SKM-1 treated with dmso at 0.1 percent for 144 hours (cell line): ENCODE results near the gene MOB1B.
"Not testable (repeated sequence)": the region's sequence is repeated elsewhere in the genome, so short reads cannot be mapped to it uniquely, and the experiment has no call there.

Experiments used
- DNase-seq: peaks from one replicate; lab custom pipeline; 2025; ENCODE audit not compliant: unreplicated experiment; lab: John Stamatoyannopoulos, UW

The MOB1B gene

DNA sequence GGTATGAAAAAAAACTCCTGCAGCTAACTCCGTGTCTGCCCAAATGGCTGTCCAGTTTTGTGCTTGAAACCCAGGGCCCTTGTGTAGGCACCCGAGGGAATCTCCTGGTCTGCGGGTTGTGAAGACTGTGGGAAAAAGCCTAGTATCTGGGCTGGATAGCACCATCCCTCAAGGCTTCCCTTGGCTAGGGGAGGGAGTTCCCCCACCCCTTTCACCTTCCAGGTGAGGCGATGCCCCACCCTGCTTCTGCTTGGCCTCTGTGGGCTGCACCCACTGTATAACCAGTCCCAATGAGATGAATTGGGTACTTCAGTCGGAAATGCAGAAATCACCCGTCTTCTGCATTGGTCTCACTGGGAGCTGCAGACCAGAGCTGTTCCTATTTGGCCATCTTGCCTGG lies 102.9 kb downstream of the MOB1B start:
- not testable (repeated sequence) for DNase-seq

DNA sequence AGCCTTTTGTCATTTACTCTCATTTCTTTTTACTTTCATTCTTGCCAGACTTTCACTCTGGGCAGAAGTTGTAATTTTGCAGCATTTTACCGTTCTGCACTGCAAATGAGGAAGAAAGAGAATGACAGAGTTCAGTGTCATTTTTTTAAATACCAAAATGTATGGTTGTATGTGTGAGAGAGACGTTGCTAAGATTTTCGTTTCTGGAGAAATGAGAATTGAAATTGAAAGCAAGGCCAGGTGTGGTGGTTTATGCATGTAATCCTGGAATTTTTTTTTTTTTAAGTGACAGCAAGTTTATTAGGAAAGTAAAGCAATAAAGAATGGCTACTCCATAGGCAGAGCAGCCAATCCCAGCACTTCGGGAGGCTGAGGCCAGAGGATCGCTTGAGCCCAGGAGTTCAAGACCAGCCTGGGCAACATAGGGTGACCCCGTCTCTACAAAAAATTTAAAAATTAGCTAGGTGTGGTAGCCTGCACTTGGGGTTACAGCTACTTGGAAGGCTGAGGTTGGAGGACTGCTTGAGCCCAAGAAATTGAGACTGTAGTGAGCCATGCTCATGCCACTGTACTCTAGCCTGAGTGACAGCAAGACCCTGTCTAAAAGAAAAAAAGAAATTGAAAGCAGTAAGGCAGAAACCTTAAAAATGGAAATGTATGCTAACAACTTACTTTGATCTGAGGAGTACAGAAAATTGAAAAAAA lies 104.2 kb downstream of the MOB1B start:
- DNase-seq: no peak

DNA sequence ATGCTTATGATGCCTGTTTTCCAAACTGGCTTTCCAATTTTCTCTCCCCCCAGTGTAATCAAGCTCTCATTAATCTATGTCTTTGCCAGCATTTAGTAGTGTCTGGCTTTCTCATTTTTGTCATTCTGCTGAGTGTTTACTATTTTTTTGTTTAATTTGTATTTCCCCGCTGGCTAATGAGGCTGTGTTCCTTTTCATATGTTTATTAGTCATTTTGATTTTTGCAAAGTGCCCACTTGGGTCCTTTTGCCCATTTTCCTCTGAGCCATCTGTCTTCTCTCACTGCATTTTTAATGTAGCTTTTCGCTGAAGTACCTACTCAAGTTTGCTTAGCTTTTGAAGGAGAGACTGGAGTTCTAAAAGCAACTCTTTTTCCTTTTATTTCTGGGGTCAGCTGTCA lies 106.0 kb downstream of the MOB1B start:
- DNase-seq: no peak

DNA sequence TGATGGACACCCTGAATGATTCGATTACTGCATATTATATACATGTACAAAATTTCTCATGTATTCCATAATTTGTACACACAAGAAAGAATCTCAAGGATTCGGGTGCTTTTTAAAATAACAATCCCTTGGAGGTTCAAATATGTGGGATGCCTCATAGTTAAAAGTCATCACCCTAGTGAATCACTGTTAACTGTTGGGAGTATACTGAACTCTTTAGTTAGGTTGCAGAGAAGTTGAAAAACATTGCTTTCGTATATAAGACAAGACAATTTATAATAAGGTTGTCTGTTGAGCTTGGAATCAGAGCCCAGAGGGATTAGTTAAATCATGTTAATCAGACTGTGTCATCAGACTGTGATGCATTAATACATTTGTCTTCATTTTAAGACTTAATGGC lies 106.9 kb downstream of the MOB1B start:
- no peak for DNase-seq

DNA sequence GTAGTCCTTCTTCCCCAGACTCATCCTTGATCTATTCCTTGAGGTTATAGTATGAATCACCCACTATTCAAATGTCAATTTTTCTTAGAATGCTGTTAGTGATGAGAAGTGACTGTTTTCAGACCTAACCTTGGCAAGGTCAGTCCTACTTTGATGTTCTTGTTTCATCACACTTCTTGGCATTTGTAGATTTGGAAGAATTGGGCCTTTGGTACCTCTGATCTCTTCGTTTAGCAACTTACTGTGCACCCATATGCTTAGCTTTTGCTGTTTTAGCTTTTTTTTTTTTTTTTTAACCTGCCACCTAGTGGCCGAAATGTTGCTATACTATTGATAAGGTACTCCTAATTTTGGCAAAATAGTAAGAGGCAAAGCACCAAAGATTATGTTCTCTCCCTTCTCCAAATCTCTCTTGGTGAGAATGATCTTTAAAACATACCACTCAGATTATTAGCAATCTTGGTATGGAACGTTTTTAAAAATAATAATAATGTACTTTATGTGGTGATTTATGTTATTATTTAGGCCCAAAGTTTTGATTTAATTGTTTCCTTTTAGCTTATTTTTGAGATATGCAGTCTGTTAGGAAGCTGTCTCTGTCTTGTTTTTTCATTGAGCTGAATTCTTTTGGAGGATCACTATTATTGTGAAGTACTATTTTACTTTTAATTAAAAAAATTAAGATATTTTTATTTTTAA lies 107.9 kb downstream of the MOB1B start:
- peak; percentile 31 for DNase-seq

DNA sequence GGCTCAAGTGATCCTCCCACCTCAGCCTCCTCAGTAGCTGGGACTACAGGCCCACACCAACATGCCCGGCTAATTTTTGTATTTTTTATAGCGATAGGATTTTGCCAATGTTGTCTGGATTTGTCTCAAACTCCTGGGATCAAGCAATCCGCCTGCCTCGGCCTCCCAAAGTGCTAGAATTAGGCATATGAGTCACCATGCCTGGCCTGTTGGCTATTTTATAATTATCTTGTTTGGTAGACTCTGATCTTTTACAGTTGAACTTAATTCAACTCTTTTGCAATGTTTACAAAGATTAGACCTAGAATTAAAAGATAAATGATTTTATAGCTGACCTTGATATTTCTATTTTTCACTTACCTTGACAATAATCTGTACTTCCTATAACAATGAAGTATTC lies 109.3 kb downstream of the MOB1B start:
- no peak for DNase-seq

GRCh38 chr4:71017391-71017790 lies 115.2 kb downstream of the MOB1B start:
- not testable (repeated sequence) for DNase-seq

DNA sequence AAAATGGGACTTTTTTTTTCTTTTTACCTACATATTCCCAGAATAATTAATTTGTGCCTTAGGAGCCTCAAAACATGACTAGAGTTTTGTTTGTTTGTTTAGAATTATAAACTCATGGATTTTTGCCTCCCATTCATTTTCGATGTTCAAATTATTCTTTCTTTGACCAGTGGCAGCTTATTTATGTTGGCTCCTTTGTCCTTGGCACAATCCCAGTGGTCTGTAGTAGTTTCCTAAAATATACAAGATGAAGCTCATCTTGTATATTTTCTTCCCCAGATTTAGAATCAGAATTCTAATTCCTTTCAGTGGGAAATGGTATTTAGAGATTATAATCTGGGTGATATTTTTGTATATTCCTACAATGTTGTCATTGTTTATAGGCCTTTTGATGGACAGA lies 118.4 kb downstream of the MOB1B start:
- no peak for DNase-seq

DNA sequence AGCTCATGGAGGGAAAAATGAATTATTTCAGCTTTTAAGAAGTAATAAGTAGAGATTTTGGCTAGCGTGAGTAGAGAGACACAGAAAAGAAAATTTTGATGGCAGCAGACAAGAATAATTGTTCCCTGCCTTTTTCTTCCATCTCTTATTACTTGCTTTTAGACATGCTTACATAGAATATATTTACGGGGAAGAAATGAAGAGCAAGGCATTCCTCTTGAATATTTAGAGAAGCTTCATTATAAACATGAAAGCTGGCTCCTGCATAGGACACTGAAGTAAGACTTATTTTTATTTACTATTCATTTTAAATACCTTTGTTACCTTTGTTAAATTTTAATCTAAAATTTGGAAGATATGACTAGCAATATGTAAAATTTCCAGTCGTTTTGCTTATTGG lies 123.5 kb downstream of the MOB1B start:
- DNase-seq: no peak

- DNase-seq: no peak
These were observed 123.9 kb downstream of the MOB1B start for GRCh38 chr4:71026086-71026485.

DNA sequence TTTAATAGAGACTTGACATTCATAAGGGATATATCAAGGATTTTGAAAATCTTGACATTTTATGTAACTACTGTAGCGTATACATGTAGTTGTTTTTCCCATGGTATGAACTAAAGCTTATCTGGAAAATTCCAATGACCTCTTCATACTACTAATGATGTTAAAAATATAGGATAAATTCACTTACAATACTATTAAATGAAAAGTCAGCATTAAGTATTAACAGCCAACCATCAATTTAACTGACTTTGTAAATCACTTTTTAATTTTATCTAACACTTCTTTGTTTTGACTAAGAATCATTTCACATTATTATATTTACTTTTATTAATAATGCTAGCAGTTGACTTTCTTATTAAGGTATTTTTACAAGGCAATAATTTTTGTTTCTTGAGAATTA lies 125.4 kb downstream of the MOB1B start:
- DNase-seq: no peak

GRCh38 chr4:71029504-71029903 lies 127.3 kb downstream of the MOB1B start:
- DNase-seq: no peak

DNA sequence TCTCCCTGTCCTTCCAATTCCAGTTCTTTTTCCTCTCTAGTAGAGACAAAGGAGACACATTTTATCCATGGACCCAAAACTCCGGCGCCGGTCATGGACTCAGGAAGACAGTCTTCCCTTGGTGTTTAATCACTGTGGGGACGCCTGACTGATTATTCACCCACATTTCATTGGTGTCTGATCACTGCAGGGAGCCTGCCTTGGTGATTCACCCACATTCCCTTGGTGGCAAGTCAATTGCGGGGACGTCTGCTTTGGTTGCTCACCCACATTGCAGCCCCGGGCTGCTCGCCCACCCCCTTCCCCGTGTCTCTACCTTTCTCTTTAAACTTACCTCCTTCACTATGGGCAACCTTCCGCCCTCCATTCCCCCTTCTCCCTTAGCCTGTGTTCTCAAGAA lies 129.9 kb downstream of the MOB1B start:
- not testable (repeated sequence) for DNase-seq
